AG08396 (cell line): Measurements from ENCODE around the gene MYG1.
"Not testable (repeated sequence)": the region's sequence is repeated elsewhere in the genome, so short reads cannot be mapped to it uniquely, and the experiment has no call there.

Experiments used
- DNase-seq: peaks from one replicate; pipeline ENCODE4 v3.0.0; 2012; ENCODE audit warnings: low spot score, mixed read lengths

MYG1 gene

GRCh38 chr12:53287741-53288216, 11.7 kb upstream of the MYG1 start:
- DNase-seq: peak; percentile 69

GRCh38 chr12:53288322-53288721, 11.2 kb upstream of the MYG1 start:
- DNase-seq: no peak

- peak; percentile 47 for DNase-seq
Measured at GRCh38 chr12:53289891-53290290, 9.6 kb upstream of the MYG1 start.

GRCh38 chr12:53290661-53291060, 8.8 kb upstream of the MYG1 start:
- DNase-seq: no peak

GRCh38 chr12:53292426-53292825, 7.1 kb upstream of the MYG1 start:
- no peak for DNase-seq

- peak; percentile 85 for DNase-seq
Measured at GRCh38 chr12:53295070-53295890, 4.2 kb upstream of the MYG1 start, which contains the start of gene PFDN5. Gene PFDN5 (plus strand): TSS chr12:53295542. CDS start chr12:53295568, 26 bp downstream.

GRCh38 chr12:53295891-53296219, 3.6 kb upstream of the MYG1 start:
- DNase-seq: no peak

GRCh38 chr12:53297106-53297505, 2.4 kb upstream of the MYG1 start:
- not testable (repeated sequence) for DNase-seq

- peak; percentile 60 for DNase-seq
Measured at GRCh38 chr12:53298164-53298563, 1.3 kb upstream of the MYG1 start.

GRCh38 chr12:53299101-53299453, 418 bp upstream of the MYG1 start:
- peak; percentile 44 for DNase-seq

GRCh38 chr12:53300187-53300586, 692 bp downstream of the MYG1 start:
- peak; percentile 46 for DNase-seq

GRCh38 chr12:53302903-53303302, 3.4 kb downstream of the MYG1 start:
- no peak for DNase-seq

GRCh38 chr12:53306826-53307225, 7.3 kb downstream of the MYG1 start:
- no peak for DNase-seq

- DNase-seq: no peak
Measured at GRCh38 chr12:53308276-53308675, 8.8 kb downstream of the MYG1 start.

GRCh38 chr12:53313996-53314395, 14.5 kb downstream of the MYG1 start:
- no peak for DNase-seq

- no peak for DNase-seq
Measured at GRCh38 chr12:53320352-53321195, 21.1 kb downstream of the MYG1 start.

GRCh38 chr12:53324113-53324778, 24.8 kb downstream of the MYG1 start:
- no peak for DNase-seq

- DNase-seq: peak; percentile 96
Measured at GRCh38 chr12:53324779-53325510, 25.4 kb downstream of the MYG1 start.

GRCh38 chr12:53325511-53326061, 26.1 kb downstream of the MYG1 start:
- peak; percentile 67 for DNase-seq

GRCh38 chr12:53326460-53327185, 27.1 kb downstream of the MYG1 start:
- DNase-seq: no peak
